Measurements from ENCODE around the gene OLFM3.

Gene OLFM3

GRCh38 chr1:101820071-101820470 is 176.7 kb downstream of the OLFM3 start:
- peak; percentile 39 for TF ChIP-seq CTCF (IDR thresholded peaks at IDR 0.05)

- no peak for TF ChIP-seq CTCF (IDR thresholded peaks at IDR 0.05)
Measured at GRCh38 chr1:101816262-101816661, 180.5 kb downstream of the OLFM3 start.

- TF ChIP-seq CTCF (IDR thresholded peaks at IDR 0.05), result no peak
Measured at GRCh38 chr1:101798417-101798816, 198.3 kb downstream of the OLFM3 start.

- no peak for TF ChIP-seq CTCF (IDR thresholded peaks at IDR 0.05)
Measured at GRCh38 chr1:101797722-101798121, 199.0 kb downstream of the OLFM3 start.

GRCh38 chr1:101781201-101781831 is 215.4 kb downstream of the OLFM3 start:
- TF ChIP-seq CTCF (IDR thresholded peaks at IDR 0.05), result no peak

- TF ChIP-seq CTCF (IDR thresholded peaks at IDR 0.05), result peak; percentile 53
Measured at GRCh38 chr1:101769520-101769919, 227.2 kb downstream of the OLFM3 start.

- TF ChIP-seq CTCF (IDR thresholded peaks at IDR 0.05), result no peak
Measured at GRCh38 chr1:101757985-101758384, 238.7 kb downstream of the OLFM3 start.

- no peak for TF ChIP-seq CTCF (IDR thresholded peaks at IDR 0.05)
Measured at GRCh38 chr1:101756411-101756810, 240.3 kb downstream of the OLFM3 start.

Measured in LNCAP (cell line).